OCI-LY7 (cell line): ENCODE data around the gene KCNAB2. TPM values are rescaled to one million over a fixed set of nuclear protein-coding genes. Genes with fewer than 3 reads are reported as not detected.

Experiments used
- BruUV-seq: library from RNA; stranded (reverse); fragments of 400-500 nt; replicated peaks from 2 replicates; lab custom pipeline; 2021; lab: Mats Ljungman, UMichigan
- CTCF ChIA-PET: fragments of 300-600 bp; sonication (Branson Sonifier 250); formaldehyde crosslinking; loops from one replicate; lab custom pipeline; 2022; ENCODE audit warnings: antibody characterized with exemption; ENCODE audit not compliant: unreplicated experiment; lab: Charles Lee
- POLR2A ChIA-PET: fragments of 300-600 bp; sonication (Branson Sonifier 250); formaldehyde crosslinking; loops from one replicate; lab custom pipeline; 2022; ENCODE audit warnings: antibody characterized with exemption; lab: Charles Lee
- DNase-seq: peaks from one replicate; pipeline ENCODE4 v3.0.0-alpha.2; 2015; ENCODE audit warnings: low spot score
- H2AFZ ChIP-seq: fragments of 200-600 bp; sonication (generic), shearing (Covaris generic); 2 replicates; pipeline ENCODE4 v1.6.1; 2014; ENCODE audit warnings: mild to moderate bottlenecking, antibody characterized with exemption, low read length, moderate library complexity
- H3K27ac ChIP-seq: fragments of 200-600 bp; sonication (generic); 2 replicates; pipeline ENCODE4 v1.5.1; 2014; ENCODE audit warnings: mixed run types, low read depth, mild to moderate bottlenecking, moderate library complexity, low read length, inconsistent platforms; ENCODE audit not compliant: poor library complexity, severe bottlenecking
- H3K36me3 ChIP-seq: fragments of 200-600 bp; sonication (generic); 2 replicates; pipeline ENCODE4 v1.6.1; 2014; ENCODE audit warnings: mild to moderate bottlenecking, antibody characterized with exemption, low read length, moderate library complexity, mixed read lengths; ENCODE audit not compliant: insufficient read depth
- H3K4me1 ChIP-seq: fragments of 200-600 bp; sonication (generic); 2 replicates; pipeline ENCODE4 v1.5.1; 2014; ENCODE audit warnings: mild to moderate bottlenecking, low read length; ENCODE audit not compliant: insufficient read depth, poor library complexity, severe bottlenecking
- H3K4me2 ChIP-seq: fragments of 200-600 bp; sonication (generic); 2 replicates; pipeline ENCODE4 v1.6.1; 2014; ENCODE audit warnings: mild to moderate bottlenecking, low read length
- H3K4me3 ChIP-seq: fragments of 200-600 bp; sonication (generic); 2 replicates; pipeline ENCODE4 v1.5.1; 2014; ENCODE audit warnings: mild to moderate bottlenecking, low read depth, low read length; ENCODE audit not compliant: poor library complexity, severe bottlenecking
- H3K79me2 ChIP-seq: fragments of 200-600 bp; sonication (generic); 2 replicates; pipeline ENCODE4 v1.6.1; 2016; ENCODE audit warnings: low read depth, mild to moderate bottlenecking, low read length, moderate library complexity, mixed read lengths; ENCODE audit not compliant: insufficient read depth
- H3K9me2 ChIP-seq: fragments of 200-600 bp; sonication (generic); 2 replicates; pipeline ENCODE4 v1.6.1; 2016; ENCODE audit warnings: mild to moderate bottlenecking, low read length, mixed read lengths; ENCODE audit not compliant: insufficient read depth
- H3K9me3 ChIP-seq: fragments of 200-600 bp; sonication (generic); 2 replicates; pipeline ENCODE4 v1.6.1; 2014; ENCODE audit warnings: mild to moderate bottlenecking, mixed run types, low read length, mixed read lengths
- H4K20me1 ChIP-seq: fragments of 200-600 bp; sonication (generic); 2 replicates; pipeline ENCODE4 v1.6.1; 2014; ENCODE audit warnings: mild to moderate bottlenecking, antibody characterized with exemption, low read length, moderate library complexity, mixed read lengths; ENCODE audit not compliant: insufficient read depth
- CTCF ChIP-seq: fragments of 200-600 bp; sonication (generic); conservative IDR thresholded peaks from 2 replicates; pipeline ENCODE4 v1.5.1; 2014; ENCODE audit warnings: mild to moderate bottlenecking, antibody characterized with exemption, low read length, moderate library complexity, mixed read lengths
- EZH2phosphoT487 ChIP-seq: fragments of 200-600 bp; sonication (generic); IDR thresholded peaks from 2 replicates; pipeline ENCODE4 v1.6.1; 2018; ENCODE audit warnings: low read depth, borderline replicate concordance, mild to moderate bottlenecking, mixed run types, antibody characterized with exemption, low read length, moderate library complexity, mixed read lengths
- intact Hi-C: fragments of 100-400 bp; cut with micrococcal nuclease; formaldehyde crosslinking; loops from one replicate; pipeline ENCODE4 v1.10.0; 2022; ENCODE audit not compliant: unreplicated experiment
- total RNA-seq, 2 experiments: library from RNA; depleted of rRNA in 1 of 2; stranded (reverse); fragments of >200 nt in 1 of 2; shearing (Covaris generic) in 1 of 2; gene quantifications; 2 replicates each; pipeline ENCODE4 v1.2.3, GENCODE V29; 2014 to 2022

The KCNAB2 gene
- total RNA-seq, 2 experiments from 2014 or later, result 46.7 to 133 TPM

GRCh38 chr1:6142036-6142621 lies 96.4 kb downstream of the KCNAB2 start:
- no peak overlapping the region for H2AFZ ChIP-seq
- H3K4me2 ChIP-seq, result no peak overlapping the region
- no peaks in the 10 kb centered on the region for H3K4me1 ChIP-seq
- no peak overlapping the region for H3K27ac ChIP-seq
- no TSS peak for BruUV-seq
- intact Hi-C loops, result no loop called here
- no peak for DNase-seq
- H3K9me2 ChIP-seq, result no peaks in the 10 kb centered on the region
- CTCF ChIA-PET, result no interaction called here
- no peak overlapping the region for H3K4me3 ChIP-seq
- no peaks in the 10 kb centered on the region for H3K79me2 ChIP-seq
- POLR2A ChIA-PET, result no interaction called here
- TF ChIP-seq EZH2phosphoT487 (no peak), CTCF (no peak)
- H3K9me3 ChIP-seq, result no peaks in the 10 kb centered on the region
- no peaks in the 10 kb centered on the region for H3K36me3 ChIP-seq
- no peaks in the 10 kb centered on the region for H4K20me1 ChIP-seq

- POLR2A ChIA-PET, result no interaction called here
- no peaks in the 10 kb centered on the region for H3K9me3 ChIP-seq
- no peak overlapping the region for H3K4me3 ChIP-seq
- H3K4me2 ChIP-seq, result no peak overlapping the region
- no peaks in the 10 kb centered on the region for H3K4me1 ChIP-seq
- DNase-seq, result no peak
- H3K79me2 ChIP-seq, result no peaks in the 10 kb centered on the region
- no TSS peak for BruUV-seq
- no peak overlapping the region for H3K27ac ChIP-seq
- TF ChIP-seq CTCF (no peak), EZH2phosphoT487 (no peak)
- H3K9me2 ChIP-seq, result no peaks in the 10 kb centered on the region
- intact Hi-C loops, result no loop called here
- no peak overlapping the region for H2AFZ ChIP-seq
- H4K20me1 ChIP-seq, result no peaks in the 10 kb centered on the region
- no peaks in the 10 kb centered on the region for H3K36me3 ChIP-seq
- CTCF ChIA-PET, result no interaction called here
These were observed 97.0 kb downstream of the KCNAB2 start for GRCh38 chr1:6142734-6143133.

GRCh38 chr1:6143395-6143794 lies 97.7 kb downstream of the KCNAB2 start:
- H4K20me1 ChIP-seq, result no peaks in the 10 kb centered on the region
- POLR2A ChIA-PET, result no interaction called here

More at GRCh38 chr1:6143395-6143794, 97.7 kb downstream of the KCNAB2 start:
- no TSS peak for BruUV-seq
- H3K79me2 ChIP-seq, result no peaks in the 10 kb centered on the region
- H3K4me3 ChIP-seq, result no peak overlapping the region
- no peak overlapping the region for H3K4me2 ChIP-seq
- H3K9me3 ChIP-seq, result no peaks in the 10 kb centered on the region
- TF ChIP-seq CTCF (no peak), EZH2phosphoT487 (no peak)
- CTCF ChIA-PET, result no interaction called here
- no peaks in the 10 kb centered on the region for H3K36me3 ChIP-seq
- H3K27ac ChIP-seq, result no peak overlapping the region
- no peaks in the 10 kb centered on the region for H3K9me2 ChIP-seq
- no peaks in the 10 kb centered on the region for H3K4me1 ChIP-seq
- DNase-seq, result no peak
- no peak overlapping the region for H2AFZ ChIP-seq
- intact Hi-C loops, result no loop called here
